ENCODE measurements around the gene ZNF211.
A peak's percentile ranks its signal among the peaks of the same experiment; 100 is the strongest.

ZNF211 gene

DNA sequence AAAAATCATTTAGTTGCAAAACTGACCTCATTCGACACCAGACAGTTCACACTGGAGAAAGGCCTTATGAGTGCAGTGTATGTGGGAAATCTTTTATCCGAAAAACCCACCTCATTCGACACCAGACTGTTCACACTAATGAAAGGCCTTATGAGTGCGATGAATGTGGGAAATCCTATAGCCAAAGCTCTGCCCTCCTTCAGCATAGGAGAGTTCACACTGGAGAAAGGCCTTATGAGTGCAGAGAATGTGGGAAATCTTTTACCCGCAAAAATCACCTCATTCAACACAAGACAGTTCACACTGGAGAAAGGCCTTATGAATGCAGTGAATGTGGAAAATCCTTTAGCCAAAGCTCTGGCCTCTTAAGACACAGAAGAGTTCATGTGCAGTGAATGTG is 26.0 kb upstream of the ZNF211 start:
- H3K9me3 ChIP-seq, result peaks cover 25% of the 10 kb centered on the region
- H3K27ac ChIP-seq, result no peak overlapping the region
- H3K4me3 ChIP-seq (ENCODE audit: low read depth in 1 of 2, low read length in 1 of 2), result no peak overlapping the region
- peaks cover 10% of the 10 kb centered on the region for H3K36me3 ChIP-seq
- H3K4me1 ChIP-seq (ENCODE audit: control insufficient read depth in 1 of 2, insufficient read depth in 1 of 2, low read depth in 1 of 2, low read length in 1 of 2), result no peaks in the 10 kb centered on the region
- TF ChIP-seq, protein P1, sequence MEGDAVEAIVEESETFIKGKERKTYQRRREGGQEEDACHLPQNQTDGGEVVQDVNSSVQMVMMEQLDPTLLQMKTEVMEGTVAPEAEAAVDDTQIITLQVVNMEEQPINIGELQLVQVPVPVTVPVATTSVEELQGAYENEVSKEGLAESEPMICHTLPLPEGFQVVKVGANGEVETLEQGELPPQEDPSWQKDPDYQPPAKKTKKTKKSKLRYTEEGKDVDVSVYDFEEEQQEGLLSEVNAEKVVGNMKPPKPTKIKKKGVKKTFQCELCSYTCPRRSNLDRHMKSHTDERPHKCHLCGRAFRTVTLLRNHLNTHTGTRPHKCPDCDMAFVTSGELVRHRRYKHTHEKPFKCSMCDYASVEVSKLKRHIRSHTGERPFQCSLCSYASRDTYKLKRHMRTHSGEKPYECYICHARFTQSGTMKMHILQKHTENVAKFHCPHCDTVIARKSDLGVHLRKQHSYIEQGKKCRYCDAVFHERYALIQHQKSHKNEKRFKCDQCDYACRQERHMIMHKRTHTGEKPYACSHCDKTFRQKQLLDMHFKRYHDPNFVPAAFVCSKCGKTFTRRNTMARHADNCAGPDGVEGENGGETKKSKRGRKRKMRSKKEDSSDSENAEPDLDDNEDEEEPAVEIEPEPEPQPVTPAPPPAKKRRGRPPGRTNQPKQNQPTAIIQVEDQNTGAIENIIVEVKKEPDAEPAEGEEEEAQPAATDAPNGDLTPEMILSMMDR (IDR thresholded peaks at IDR 0.05), result no peak
- no peaks in the 10 kb centered on the region for H3K27me3 ChIP-seq

DNA sequence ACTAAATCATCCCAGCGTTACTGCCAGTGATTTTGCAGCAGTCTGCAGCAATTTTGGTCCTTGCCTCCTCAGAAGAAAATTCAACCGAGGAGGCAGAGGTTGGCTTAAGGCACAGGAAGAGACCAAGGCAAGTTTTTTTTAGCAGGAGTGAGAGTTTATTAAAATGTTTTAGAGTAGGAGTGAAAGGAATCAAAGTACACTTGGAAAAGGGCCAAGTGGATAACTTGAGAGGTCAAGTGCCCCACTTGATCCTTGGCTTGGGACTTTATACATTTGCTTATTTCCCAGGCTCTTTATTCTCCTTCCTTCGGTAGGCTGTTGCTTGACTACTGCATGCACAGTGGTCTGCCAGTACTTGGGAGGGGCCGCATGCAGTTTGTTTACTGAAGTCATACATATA is 21.9 kb upstream of the ZNF211 start:
- Histone ChIP-seq H3K4me1 (ENCODE audit: control insufficient read depth in 1 of 2, insufficient read depth in 1 of 2, low read depth in 1 of 2, low read length in 1 of 2) (peaks cover 13 to 14% of the 10 kb centered on the region in 2 experiments), H3K9me3 (peaks cover 31% of the 10 kb centered on the region), H3K36me3 (peaks cover 4% of the 10 kb centered on the region), H3K27me3 (no peaks in the 10 kb centered on the region), H3K4me3 (ENCODE audit: low read depth in 1 of 2, low read length in 1 of 2) (no peak overlapping the region), H3K27ac (no peak overlapping the region)
- TF ChIP-seq, protein P1 (IDR thresholded peaks at IDR 0.05), result no peak

DNA sequence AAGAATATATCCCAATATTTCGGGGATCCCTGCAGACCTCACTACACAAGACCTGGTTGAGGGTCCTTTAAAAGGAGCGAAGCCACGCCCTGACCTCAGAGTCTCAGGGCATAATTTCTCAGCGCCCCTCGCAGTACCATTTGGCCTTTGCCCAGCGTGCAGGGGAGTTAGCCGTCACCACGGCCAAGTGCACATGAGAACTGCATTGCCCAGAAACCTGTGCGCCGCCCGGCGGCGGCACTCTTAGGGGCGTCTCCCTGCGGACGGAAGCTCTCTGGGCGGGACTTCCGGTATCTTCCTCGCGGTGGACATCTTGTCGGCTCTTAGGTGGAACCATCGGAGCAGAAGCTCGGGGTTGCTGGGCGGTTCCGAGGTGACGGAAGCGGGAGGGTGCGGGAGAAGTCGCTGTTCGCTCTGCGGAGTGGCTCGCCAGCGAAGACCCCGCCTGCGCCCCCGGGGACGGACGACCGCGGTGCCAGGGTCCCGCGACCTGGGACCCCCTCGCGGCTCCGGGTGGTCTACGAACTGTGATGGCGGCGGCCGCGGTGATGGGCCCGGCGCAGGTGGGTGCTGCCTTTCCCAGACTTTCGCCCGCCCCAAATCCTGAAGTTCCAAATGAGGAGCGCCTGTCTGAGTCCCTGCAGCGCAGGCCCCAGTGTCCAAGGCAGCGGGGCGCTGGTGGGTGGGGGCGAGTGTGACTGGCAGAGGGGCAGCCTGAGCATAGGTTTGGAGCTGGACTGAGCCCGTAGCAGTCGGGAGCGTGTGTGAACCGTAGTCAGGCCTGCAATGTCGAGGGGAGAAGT is 18.8 kb upstream of the ZNF211 start, which contains the start of gene ZNF134:
TSS of gene ZNF134 (plus strand) at position 302 of the 803 bp plus-strand sequence. CDS start 5,227 bp downstream, outside the sequence.
- Histone ChIP-seq H3K36me3 (peaks cover 2% of the 10 kb centered on the region), H3K4me3 (ENCODE audit: low read depth in 1 of 2, low read length in 1 of 2) (peak within 1 kb of the TSS; percentile 67 to 74), H3K27me3 (no peaks in the 10 kb centered on the region), H3K27ac (peak within 1 kb of the TSS; percentile 56), H3K9me3 (peaks cover 33% of the 10 kb centered on the region), H3K4me1 (ENCODE audit: control insufficient read depth in 1 of 2, insufficient read depth in 1 of 2, low read depth in 1 of 2, low read length in 1 of 2) (peaks cover 13 to 14% of the 10 kb centered on the region in 2 experiments)
- TF ChIP-seq, protein P1 (IDR thresholded peaks at IDR 0.05), result no peak

DNA sequence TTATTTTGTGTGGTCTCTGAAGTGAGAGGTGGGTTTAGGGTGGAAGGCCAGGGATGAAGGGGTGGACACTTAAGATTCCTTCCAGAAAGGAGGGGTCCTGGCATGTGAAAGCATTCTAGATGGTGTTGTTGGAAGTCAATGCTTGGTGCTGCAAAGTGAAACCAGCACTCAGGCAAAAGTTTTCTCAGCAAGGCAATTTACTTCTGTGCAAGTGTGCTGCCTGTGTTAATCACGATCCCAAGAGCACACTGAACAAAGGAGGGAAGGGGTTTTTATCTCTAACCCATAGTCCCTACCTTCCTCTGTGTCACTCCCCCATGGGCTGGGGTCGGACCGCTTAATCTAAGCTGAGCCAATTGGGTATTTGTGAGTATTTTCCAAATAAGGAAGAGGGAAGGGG is 17.6 kb upstream of the ZNF211 start:
- H3K4me3 ChIP-seq (ENCODE audit: low read depth in 1 of 2, low read length in 1 of 2), result peak overlapping the region in 1 of 2 experiments; percentile 74

DNA sequence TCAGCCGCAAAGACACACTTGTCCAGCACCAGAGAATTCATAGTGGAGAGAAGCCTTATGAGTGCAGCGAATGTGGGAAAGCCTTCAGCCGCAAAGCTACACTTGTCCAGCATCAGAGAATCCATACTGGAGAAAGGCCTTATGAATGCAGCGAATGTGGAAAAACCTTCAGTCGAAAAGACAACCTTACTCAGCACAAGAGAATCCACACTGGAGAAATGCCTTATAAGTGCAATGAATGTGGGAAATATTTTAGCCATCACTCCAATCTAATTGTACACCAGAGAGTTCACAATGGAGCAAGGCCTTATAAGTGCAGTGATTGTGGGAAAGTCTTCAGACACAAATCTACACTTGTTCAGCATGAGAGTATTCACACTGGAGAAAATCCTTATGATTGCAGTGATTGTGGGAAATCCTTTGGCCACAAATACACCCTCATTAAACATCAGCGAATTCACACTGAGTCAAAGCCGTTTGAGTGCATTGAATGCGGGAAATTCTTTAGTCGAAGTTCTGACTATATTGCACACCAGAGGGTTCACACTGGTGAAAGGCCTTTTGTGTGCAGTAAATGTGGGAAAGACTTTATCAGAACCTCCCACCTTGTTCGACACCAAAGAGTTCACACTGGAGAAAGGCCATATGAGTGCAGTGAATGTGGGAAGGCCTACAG is 12.2 kb upstream of the ZNF211 start:
- Histone ChIP-seq H3K36me3 (peaks cover 18% of the 10 kb centered on the region), H3K27ac (no peak overlapping the region), H3K9me3 (peaks cover 61% of the 10 kb centered on the region), H3K27me3 (no peaks in the 10 kb centered on the region), H3K4me1 (ENCODE audit: control insufficient read depth in 1 of 2, insufficient read depth in 1 of 2, low read depth in 1 of 2, low read length in 1 of 2) (no peaks in the 10 kb centered on the region), H3K4me3 (ENCODE audit: low read depth in 1 of 2, low read length in 1 of 2) (no peak overlapping the region)
- TF ChIP-seq, protein P1 (IDR thresholded peaks at IDR 0.05), result no peak

More for the DNA sequence above, 17.6 kb upstream of the ZNF211 start:
- Histone ChIP-seq H3K4me1 (ENCODE audit: control insufficient read depth in 1 of 2, insufficient read depth in 1 of 2, low read depth in 1 of 2, low read length in 1 of 2) (peaks cover 13 to 14% of the 10 kb centered on the region in 2 experiments), H3K27me3 (no peaks in the 10 kb centered on the region), H3K9me3 (peaks cover 45% of the 10 kb centered on the region), H3K36me3 (peaks cover 14% of the 10 kb centered on the region), H3K27ac (no peak overlapping the region)
- TF ChIP-seq, protein P1 (IDR thresholded peaks at IDR 0.05), result no peak

Measured in neutrophil (primary cell).